HCT116 (cell line): Measurements from ENCODE around the gene ITGB6.

Source experiments
- ELF1 ChIP-seq: IDR thresholded peaks from 2 replicates; pipeline ENCODE4 v1.6.1; 2012; ENCODE audit warnings: low read depth, borderline replicate concordance
- EZH2 ChIP-seq: fragments of 200-600 bp; sonication (generic); IDR thresholded peaks from 2 replicates; pipeline ENCODE4 v1.6.1; 2017; ENCODE audit warnings: antibody characterized with exemption, mixed run types
- POLR2A ChIP-seq: IDR thresholded peaks from 2 replicates; pipeline ENCODE4 v1.7.0; 2011; ENCODE audit warnings: borderline replicate concordance; ENCODE audit not compliant: insufficient read depth, insufficient read length; ENCODE audit errors: extremely low read depth
- POLR2AphosphoS5 ChIP-seq: IDR thresholded peaks from 2 replicates; pipeline ENCODE4 v1.6.1; 2011; ENCODE audit warnings: mild to moderate bottlenecking, low read depth, low read length, moderate library complexity
- RAD21 ChIP-seq: IDR thresholded peaks from 2 replicates; pipeline ENCODE4 v1.6.1; 2012; ENCODE audit warnings: low read depth, mild to moderate bottlenecking
- SIN3A ChIP-seq: IDR thresholded peaks from 2 replicates; pipeline ENCODE4 v1.6.1; 2012; ENCODE audit warnings: low read depth
- SRF ChIP-seq: IDR thresholded peaks from 2 replicates; pipeline ENCODE4 v1.6.1; 2012; ENCODE audit warnings: low read depth
- ZFX ChIP-seq: fragments of 450-650 bp; IDR thresholded peaks from 2 replicates; pipeline ENCODE4 v1.6.1; 2017
- TF ChIP-seq, protein P1 (sequence below), 3 experiments: fragments of 200-600 bp in 1 of 3; sonication (generic) in 1 of 3; IDR thresholded peaks in 2 of 3; conservative IDR thresholded peaks in 1 of 3; 2 replicates each; pipeline ENCODE4 v1.5.1; 2012 to 2017; ENCODE audit warnings: low read depth in 2 of 3, low read length in 2 of 3, antibody characterized with exemption in 1 of 3, borderline replicate concordance in 1 of 3, control low read depth in 1 of 3, mild to moderate bottlenecking in 1 of 3, mixed read lengths in 1 of 3, mixed run types in 1 of 3, moderate library complexity in 1 of 3; ENCODE audit not compliant: insufficient read depth in 1 of 3
- TF ChIP-seq, protein P2 (sequence below): IDR thresholded peaks from 2 replicates; pipeline ENCODE4 v1.6.1; 2012; ENCODE audit warnings: low read depth

DNA sequence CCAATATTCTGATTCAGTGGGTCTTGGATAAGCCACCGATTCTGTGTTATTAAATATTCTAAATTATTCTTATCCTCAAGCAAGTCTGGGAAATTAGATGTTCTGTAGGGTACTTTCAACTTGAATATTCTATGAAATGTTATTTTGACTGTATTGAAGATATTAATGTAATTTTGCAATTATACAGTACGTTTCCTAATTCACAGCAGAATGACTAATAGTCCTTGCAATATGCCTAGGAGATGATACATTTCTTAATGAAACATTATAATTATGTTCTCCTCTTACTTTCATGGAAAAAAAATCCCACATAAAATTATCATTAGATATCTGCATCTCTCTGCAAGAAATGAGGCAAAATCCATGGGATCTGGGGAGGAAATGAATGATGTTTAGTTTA lies 91.4 kb downstream of the ITGB6 start:
- TF ChIP-seq POLR2A (no peak), RAD21 (no peak), POLR2AphosphoS5 (no peak), EZH2 (no peak), ZFX (no peak), SIN3A (no peak), SRF (no peak), ELF1 (no peak)
- TF ChIP-seq, protein P1, sequence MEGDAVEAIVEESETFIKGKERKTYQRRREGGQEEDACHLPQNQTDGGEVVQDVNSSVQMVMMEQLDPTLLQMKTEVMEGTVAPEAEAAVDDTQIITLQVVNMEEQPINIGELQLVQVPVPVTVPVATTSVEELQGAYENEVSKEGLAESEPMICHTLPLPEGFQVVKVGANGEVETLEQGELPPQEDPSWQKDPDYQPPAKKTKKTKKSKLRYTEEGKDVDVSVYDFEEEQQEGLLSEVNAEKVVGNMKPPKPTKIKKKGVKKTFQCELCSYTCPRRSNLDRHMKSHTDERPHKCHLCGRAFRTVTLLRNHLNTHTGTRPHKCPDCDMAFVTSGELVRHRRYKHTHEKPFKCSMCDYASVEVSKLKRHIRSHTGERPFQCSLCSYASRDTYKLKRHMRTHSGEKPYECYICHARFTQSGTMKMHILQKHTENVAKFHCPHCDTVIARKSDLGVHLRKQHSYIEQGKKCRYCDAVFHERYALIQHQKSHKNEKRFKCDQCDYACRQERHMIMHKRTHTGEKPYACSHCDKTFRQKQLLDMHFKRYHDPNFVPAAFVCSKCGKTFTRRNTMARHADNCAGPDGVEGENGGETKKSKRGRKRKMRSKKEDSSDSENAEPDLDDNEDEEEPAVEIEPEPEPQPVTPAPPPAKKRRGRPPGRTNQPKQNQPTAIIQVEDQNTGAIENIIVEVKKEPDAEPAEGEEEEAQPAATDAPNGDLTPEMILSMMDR (IDR thresholded peaks at IDR 0.05 in 2 of 3, conservative IDR thresholded peaks at IDR 0.05 in 1 of 3; ENCODE audit: borderline replicate concordance in 1 of 3, insufficient read depth in 1 of 3, low read depth in 2 of 3, low read length in 2 of 3) = no peak
- TF ChIP-seq, protein P2, sequence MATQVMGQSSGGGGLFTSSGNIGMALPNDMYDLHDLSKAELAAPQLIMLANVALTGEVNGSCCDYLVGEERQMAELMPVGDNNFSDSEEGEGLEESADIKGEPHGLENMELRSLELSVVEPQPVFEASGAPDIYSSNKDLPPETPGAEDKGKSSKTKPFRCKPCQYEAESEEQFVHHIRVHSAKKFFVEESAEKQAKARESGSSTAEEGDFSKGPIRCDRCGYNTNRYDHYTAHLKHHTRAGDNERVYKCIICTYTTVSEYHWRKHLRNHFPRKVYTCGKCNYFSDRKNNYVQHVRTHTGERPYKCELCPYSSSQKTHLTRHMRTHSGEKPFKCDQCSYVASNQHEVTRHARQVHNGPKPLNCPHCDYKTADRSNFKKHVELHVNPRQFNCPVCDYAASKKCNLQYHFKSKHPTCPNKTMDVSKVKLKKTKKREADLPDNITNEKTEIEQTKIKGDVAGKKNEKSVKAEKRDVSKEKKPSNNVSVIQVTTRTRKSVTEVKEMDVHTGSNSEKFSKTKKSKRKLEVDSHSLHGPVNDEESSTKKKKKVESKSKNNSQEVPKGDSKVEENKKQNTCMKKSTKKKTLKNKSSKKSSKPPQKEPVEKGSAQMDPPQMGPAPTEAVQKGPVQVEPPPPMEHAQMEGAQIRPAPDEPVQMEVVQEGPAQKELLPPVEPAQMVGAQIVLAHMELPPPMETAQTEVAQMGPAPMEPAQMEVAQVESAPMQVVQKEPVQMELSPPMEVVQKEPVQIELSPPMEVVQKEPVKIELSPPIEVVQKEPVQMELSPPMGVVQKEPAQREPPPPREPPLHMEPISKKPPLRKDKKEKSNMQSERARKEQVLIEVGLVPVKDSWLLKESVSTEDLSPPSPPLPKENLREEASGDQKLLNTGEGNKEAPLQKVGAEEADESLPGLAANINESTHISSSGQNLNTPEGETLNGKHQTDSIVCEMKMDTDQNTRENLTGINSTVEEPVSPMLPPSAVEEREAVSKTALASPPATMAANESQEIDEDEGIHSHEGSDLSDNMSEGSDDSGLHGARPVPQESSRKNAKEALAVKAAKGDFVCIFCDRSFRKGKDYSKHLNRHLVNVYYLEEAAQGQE = no peak
